Measurements from ENCODE around the gene ZNF541.
"Not testable (repeated sequence)": the region's sequence is repeated elsewhere in the genome, so short reads cannot be mapped to it uniquely, and the experiment has no call there.

The ZNF541 gene

DNA sequence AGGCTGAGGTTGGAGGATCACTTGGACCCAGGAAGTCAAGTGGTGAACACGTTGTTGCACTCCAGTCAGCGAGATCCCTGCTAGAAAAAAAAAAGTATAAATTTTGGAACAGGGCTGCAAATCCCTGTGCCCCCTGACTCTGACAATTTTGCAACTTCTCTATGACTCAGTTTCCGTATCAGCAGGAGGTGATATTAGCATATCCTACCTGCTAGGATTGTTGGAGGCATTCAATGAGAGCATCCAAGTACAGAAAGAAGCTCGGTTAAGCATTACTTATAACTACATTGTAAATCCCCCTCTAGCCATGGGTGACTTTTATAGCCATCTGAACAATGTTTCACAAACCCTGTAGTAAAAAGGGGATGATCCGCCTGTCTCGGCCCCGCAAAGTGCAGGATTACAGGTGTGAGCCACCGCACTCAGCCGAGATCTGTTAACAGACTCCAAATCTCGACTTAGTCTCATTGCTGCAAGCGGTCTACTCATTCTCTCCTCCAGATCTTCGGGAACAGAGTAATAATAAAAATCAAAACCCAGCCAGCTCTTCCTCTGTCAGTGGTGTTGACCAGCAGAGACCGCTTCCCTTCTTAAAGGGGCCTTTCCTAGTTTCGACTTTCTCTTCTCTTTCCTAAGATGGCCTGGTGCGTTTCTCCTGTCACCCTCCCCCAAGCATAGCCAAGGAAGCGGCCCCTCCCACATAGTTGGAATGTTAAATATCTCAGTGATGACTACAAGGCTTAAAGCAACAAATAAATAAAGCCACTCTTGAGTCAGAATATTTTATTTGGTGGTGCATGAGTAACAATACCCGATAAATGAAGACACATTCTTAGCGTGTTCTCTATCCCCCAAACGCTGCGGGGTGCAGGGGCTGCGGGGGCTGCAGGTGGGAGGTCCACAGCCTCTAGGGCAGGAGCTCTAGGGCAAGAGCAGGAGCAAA, 25.7 kb upstream of the ZNF541 start:
- DNase-seq = peak; percentile 17

DNA sequence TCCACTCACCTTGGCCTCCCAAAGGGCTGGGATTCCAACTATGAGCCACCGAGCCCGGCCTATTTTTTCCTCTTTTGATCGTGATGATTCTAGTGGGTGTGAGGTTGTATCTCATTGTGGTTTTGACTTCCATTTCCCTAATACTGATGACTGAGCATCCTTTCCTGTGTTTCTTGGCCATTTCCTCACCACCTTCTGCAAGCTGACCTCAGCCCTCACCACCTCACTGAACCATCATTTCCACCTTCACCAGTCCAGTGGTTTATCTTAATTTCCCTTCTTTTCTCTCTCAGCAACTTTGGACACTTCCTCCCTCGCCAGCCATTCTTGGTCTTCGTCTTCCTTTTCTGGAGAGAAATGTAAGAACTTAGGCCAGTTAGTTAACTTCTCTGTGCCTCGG, 23.0 kb upstream of the ZNF541 start:
- DNase-seq = no peak

DNA sequence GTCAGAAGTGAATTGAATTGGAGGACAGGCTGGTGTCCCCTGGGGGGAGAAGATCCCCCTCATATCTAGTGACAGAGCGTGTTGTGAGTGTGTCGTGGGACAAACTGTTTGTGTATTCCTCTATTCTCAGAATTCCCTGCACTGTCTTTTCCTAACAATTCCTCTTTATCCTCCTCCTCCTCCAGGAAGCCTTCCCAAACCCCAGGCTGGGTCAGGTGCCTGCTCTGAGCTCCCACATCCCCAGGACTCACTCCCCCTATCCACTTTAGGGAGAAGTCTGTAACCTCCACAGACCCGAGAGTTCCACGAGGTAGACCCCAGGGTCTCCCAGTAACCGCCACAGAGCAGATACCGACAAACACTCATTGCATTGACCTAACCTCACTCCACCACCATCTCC, 20.9 kb upstream of the ZNF541 start:
- DNase-seq = no peak

DNA sequence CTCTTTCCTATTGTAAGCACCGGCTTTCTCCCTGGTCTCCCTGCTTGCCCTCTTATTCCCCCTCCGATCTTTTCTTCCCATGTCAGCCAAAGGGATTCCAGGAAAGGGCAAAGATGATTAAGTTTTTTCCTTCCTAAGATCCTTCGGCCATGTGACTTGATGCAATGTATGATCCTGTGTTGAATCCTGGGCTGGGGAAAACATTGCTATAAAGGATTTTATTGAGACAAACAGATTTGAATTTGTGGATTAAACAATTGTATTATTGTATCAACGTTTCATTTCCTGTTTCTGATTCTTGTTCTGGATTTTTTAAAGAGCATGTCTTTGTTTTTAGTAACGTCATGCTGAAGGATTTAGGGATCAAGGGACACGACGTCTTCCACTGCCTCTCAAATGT, 16.9 kb upstream of the ZNF541 start:
- no peak for DNase-seq

DNA sequence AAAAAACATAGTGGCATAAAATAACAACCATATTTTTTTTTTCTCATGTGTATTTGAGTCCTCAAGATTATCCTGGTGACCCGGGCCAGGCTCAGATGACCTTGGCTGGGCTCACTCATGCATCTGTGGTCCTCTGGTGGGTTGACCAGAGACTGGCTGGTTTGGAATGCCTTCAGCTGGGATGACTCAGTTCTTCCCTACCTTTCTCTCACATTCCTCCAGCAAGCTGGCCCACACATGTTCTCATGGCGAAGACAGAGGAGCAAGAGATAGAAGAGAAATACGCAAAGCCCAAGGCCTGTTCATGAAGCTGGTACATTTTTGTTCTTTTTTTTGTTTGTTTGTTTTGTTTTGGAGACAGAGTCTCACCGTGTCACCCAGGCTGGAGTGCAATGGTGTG, 14.3 kb upstream of the ZNF541 start:
- DNase-seq = no peak

DNA sequence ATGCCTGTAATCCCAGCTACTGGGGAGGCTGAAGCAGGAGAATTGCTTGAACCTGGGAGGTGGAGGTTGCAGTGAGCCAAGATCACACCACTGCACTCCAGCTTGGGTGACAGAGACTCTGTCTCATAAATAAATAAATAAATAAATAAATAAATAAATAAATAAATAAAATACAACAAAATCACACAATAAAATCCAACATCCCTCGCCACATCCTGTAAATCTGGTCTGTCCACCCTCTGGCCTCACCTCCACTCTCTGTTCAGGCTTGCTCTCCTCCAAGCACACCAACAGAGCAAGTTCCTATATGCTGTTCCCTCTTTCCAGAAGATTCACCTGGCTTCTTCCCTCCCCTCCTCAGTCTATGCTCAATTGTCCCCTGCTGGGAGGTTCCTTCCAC, 10.2 kb upstream of the ZNF541 start:
- DNase-seq = not testable (repeated sequence)

DNA sequence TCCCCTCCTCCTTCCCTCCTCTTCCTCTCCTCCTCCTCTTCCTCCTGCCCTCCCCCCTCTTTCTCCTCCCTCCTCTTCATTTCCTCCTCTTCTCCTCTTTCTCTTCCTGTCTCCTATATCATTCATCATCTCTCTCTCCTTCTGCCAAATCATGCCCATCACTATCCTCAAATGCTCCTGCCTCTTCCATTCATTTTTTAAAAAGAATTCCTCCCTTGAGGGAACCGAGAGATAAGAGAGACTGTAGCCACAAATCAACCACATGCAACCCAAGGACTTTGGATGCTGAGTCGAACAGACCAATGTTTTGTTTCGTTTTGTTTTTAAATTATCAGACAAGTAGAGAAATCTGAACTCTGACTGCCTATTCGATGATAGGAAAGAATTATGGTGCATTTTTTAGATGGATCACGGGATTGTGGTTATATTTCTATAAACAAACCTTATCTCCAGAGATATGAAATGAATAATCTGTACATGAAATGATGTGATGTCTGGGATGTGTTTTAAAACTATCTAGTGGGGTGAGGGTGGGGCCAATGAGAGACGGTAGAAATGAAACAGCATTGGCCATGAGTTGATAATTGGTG, 9.5 kb upstream of the ZNF541 start:
- DNase-seq = no peak

DNA sequence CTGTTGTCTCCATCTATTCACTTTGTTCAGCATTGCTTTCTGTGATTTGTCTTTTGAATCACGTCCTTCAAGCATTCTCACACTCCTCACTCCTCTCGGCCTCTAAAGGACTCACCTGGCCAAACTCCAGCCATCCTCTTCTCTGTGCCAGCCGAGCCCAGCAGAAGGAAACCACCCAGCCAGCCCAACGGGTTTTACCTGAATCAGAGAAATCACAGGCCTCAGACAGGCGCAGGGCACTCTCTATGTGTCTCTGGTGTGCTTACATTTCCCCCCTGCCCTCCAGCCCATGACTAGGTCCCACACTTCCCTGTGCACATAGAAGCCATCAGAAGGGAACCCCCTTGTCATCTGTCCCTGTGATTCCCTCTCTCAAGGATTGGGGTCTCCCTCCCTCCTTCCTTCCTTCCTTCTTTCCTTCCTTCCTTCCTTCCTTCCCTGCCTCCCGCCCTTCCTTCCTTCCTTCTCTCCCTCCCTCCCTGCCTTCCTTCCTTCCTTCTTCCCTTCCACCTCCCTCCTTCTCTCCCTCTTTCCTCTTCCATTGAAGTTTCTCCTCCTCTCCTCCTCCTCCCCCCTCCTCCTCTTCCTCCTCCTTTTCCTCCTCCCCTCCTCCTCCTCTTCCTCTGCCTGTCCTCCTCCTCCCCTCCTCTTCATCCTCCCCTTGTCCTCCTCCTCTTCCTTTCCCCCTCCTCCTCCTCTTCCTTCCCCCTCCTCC, 8.8 kb upstream of the ZNF541 start:
- DNase-seq = no peak

DNA sequence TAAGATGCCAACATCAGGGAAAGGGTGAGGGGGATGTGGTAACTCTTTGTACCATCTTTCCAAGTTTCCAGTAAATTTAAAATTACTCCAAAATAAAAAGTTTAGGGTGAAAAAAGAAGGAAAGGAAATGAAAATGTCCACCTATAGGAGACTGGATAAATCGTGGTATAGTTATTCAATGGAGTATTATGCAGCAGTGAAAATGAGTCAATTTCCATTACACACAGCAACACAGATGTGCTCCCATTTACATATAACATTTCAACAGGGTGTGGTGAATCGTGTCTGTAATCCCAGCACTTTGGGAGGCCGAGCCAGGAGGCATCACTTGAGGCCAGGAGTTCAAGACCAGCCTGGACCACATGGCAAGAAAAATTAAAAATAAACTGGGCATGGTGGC, 7.4 kb upstream of the ZNF541 start:
- DNase-seq = no peak

DNA sequence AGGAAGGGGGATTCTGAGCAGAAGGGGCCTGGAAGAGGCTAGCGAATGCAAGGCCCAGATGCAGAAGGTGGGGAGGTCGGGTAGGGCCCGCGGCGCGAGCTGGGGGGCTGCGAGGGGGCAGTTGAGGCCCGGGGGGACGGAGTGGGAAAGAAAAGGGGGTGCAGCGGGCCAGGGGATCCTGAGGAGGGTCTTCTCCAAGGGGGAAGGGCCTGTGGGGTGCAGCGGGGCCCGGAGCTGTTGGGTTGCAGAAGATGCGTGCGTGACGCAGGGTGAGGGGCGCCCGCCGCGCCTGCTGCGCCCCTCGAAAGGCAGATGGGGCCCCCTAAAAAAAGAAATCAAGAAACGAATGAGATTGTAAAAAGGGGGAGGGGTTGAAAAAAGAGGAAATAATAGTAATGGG, 313 bp downstream of the ZNF541 start:
- DNase-seq = no peak

DNA sequence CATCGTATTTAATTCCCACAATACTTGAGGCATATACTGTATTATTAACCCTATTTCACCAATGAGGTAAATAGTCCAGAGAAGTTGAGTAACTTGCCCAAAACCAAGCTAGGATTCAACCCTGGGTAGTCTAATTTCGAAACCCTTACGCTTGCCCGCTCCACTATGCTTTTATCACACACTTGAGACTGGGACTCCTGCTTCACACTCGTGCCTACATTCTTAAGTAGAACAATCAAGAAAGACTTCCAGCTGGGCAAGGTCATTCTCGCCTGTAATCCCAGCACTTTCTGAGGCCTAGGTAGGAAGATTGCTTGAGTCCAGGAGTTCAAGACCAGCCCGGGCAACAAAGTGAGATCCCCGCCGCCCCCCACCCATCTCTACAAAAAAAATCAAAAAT, 3.6 kb downstream of the ZNF541 start:
- DNase-seq = no peak

DNA sequence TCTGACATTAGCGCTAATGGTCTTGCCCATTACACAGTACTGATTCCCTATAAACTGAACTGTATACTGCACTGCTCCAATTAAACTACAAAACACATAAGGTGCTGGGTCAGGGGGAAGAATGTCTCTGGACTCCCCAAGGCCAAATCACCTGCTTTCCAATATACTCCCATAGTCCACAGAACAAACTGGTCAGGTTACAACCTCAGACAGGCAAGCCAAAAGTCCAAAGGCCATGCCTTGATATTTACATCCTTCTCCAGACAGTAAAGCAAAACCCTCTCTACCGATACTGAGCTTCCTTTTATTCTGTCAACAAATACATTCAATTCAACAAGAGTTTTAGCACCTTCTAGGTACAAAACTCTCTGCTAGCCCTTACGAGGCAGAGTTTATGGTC, 8.9 kb downstream of the ZNF541 start:
- no peak for DNase-seq

DNA sequence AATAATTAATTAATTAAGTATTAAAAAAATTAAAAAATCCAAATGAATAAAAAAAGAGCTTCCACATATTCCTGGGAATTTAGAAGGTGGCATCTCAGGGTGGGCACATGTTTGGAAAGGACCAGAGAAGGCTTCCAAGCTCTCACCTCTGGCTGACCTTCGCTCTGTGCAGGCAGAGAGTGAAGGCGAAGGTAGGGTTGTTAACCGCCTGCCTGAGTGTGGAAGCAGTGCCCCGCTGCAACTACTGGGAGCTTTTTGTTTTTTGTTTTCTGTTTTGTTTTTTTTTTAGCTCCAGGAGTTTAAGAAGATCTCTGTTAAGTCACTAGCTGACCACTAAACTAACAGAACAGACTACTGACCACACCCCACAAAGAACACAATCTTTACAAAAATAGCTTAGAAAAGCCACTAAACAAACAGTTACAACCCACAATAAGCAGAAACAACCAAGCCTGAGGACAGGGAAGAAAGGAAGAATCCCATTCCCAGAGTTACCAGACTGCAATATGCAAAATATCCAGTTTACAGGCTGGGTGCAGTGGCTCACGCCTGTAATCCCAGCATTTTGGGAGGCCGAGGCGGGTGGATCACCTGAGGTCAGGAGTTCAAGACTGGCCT, 11.4 kb downstream of the ZNF541 start:
- DNase-seq = no peak

DNA sequence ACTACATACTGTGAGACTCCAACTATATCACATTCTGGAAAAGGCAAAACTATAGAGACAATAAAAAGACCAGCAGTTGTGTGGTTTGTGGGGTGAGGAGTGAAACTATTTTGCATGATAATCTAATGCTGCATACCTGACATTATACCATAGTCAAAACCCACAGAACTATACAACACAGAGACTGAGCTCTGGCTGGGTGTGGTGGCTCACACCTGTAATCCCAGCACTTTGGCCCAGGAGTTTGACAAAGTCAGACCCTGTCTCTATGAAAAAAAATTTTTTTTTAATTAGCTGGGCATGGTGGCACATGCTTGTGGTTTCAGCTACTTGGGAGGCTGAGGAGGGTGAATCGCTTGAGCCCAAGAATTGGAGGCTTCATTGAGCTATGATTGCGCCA, 11.9 kb downstream of the ZNF541 start:
- no peak for DNase-seq

DNA sequence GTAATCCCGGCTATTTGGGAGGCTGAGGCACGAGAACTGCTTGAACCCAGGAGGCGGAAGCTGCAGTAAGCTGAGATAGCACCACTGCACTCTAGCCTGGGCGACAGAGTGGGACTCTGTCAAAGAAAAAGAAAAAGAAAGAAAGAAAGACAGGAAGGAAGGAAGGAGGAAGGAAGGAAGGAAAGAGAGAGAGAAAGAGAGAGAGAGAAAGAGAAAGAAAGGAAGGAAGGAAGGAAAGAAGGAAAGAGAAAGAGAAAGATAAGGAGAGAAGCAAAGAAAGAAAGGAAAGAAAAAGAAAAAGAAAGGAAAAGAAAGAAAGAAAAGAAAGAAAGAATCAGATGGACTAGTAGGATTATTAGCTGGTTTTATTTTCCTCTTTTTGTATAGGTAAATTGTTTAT, 22.8 kb downstream of the ZNF541 start:
- no peak for DNase-seq

DNA sequence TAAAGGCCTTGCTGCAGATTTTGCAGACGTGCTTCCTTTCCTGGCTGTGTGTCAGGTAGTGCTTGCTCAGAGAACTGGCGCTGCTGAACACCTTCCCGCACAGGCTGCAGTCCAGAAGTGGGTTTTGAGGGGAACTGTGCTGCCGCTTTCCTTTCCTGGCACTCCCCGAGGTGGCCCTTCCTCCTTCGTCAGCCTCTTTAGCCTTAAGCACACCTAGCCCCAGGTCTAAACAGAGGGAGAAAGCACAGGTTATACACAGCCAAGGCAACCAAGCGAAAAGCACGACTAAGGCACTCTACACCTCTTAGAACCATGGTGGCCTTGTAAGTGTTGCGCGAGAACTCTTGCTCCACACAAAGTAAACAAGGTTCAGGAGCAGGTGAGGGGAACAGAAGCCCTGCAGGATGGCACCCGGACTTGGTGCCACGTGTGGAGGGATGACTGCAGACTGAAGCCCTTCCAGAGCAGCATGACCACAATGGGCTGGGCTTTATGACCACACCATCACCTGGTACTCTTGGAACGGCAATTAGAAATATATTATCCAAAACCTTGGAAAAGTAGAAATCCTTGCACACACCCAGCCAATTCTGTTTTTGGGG, 23.6 kb downstream of the ZNF541 start:
- DNase-seq = no peak

DNA sequence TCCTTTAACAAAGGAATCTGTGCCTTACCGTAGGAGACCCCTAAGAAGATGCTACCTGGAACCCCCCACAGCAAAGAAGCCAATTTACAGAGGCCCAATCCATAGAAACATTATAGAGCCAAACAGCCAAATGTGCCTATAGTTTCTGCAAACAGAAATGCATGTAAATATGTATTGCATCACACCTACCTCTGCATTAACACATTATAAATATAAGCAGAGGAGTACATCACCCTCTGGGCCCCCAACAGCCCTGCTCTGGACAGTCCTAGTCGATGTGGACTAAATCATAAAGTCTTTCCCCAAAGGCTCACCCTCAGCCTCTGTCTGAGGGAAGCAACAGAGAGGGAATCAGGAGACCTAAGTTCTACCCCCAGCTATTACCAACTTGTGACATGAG, 25.7 kb downstream of the ZNF541 start:
- no peak for DNase-seq

DNA sequence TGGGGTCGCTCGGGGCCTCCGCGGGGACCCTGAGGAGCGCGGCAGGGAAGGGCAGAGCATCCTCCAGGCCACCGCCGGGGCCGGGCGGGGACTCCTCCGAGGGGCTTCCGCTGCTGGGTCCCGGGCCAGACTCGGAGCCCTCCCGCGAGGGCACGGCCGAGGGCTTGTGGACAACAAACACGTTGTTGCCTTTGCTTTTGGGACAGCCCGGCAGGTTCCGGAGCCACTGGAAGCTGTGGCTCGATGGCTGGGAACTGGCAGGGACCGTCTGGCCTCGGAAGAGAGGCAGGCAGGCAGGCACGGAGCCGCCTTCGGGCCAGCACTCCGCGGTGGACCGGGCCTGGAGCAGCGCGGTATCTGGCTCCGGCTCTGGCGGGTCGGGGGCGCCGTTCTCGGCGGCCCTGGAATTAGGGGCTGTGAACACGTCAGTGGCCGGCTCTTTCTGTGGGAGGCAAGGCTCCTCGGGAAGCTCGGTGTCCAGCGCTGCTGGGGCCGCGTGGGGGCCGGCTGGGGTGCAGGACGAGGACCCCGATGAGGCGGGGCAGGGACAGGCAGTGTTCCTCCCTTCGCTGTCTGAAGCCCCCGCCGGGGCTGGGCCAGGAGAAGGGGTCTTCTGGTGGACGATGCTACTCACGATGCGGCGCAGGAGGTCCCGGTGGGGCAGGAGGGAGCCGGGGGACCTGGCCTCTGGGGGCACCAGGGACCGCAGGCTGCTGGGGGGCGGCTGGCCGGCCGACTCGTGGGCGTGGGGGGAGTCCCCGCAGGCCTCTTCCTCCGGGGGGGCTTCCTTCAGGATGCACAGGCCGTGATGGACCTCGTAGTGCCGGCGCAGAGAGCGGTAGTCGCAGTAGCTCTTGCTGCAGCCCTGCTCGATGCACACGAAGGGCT, 27.6 kb downstream of the ZNF541 start:
- no peak for DNase-seq

DNA sequence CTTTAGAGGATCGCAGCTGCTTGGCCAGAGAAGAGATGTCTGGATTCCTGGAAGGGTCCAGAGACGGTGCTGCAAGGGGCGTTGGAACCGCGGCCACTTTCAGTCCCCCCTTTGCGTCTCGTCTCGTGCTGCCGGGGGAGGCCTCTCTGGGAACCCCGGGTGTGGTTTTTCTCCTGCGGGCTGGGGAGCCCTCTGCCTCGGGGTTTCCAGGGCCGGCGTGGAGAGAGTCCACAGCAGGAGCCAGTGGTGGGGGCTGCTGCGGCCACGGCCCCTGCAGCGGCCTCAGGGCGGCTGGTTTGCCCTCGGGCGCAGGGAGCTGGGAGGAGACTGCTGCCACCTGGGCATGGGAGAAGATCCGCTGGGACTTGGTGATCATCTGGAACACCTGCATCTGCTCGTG, 28.5 kb downstream of the ZNF541 start:
- no peak for DNase-seq

DNA sequence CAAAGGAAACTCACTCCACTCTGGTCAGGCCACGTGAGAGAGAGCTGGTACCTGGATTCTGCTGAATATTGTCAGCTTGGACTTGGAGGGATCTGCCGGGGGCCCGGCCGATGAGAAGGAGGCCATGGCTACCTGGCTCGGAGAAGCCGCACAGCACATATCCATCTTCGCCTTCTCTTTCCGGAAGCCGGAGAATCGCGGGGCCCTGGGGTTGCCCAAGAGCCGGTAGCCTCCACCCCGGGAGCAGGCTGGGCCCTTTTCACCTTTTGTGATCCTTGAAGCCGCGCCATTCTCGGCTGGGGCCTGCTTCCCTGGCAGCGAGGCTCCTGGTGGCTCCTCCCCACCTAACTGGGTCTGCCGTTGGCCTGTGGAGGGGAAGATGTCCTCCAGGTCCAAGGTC, 28.9 kb downstream of the ZNF541 start:
- no peak for DNase-seq

DNA sequence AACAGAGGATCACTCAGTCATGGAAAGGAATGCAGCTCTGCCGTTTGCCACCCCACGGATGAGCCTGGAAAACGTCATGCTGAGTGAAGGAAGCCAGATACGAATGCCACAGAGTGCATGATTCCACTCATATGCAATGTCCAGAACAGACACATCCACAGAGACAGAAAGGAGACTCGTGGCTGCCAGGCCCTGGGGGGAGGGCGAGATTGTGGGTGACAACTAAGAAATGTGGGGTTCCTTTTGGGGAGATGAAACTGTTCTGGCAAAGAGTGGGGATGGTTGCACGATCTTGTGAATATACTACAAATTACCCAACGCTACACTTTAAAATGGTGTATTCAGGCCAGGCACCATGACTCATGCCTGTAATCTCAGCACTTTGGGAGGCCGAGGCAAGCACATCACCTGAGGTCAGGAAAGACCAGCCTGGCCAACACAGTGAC, 30.9 kb downstream of the ZNF541 start:
- no peak for DNase-seq

DNA sequence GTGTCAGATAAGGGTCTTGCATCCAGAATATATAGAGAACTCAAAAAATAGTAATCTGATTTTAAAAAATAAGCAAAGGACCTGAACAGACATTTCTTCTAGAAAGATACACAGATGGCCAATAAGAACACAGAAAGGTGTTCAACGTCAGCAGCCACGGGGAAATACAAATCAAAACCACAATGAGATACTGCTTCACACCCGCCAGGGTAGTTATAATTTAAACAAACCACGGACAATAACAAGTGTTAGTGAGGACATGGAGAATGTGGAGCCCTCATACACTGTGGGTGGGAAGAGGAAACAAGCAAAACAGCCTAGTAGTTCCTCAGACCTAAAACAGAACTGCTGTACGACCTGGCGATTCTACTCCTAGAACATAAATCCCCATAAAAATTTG, 31.4 kb downstream of the ZNF541 start:
- DNase-seq = no peak

All from midbrain (tissue), 1 donor.